ENCODE data around the gene THAP10.
A peak's percentile ranks its signal among the peaks of the same experiment; 100 is the strongest.

- TF ChIP-seq CTCF (IDR thresholded peaks at IDR 0.05; ENCODE audit: borderline replicate concordance, extremely low read depth, low read length, poor library complexity, severe bottlenecking): peak; percentile 28
- no peak for TF ChIP-seq EZH2 (IDR thresholded peaks at IDR 0.05; ENCODE audit: borderline replicate concordance, low read depth, low read length, severe bottlenecking)
These were observed 15.7 kb upstream of the THAP10 start for GRCh38 chr15:70907784-70908471.

All from DND-41 (cell line).